Neural cell (in vitro differentiated cells): ENCODE measurements around the gene CAGE1. TPM values are rescaled to one million over a fixed set of nuclear protein-coding genes. Genes with fewer than 3 reads are reported as not detected.

ENCODE experiments used
- H2AFZ ChIP-seq: fragments of 200-600, 300-800 bp; sonication (generic), shearing (Covaris generic); 2 replicates; pipeline ENCODE4 v1.6.0; 2014; ENCODE audit warnings: low read depth, mild to moderate bottlenecking, antibody characterized with exemption, low read length, moderate library complexity
- H3F3A ChIP-seq: fragments of 200-600 bp; shearing (Covaris generic); 2 replicates; pipeline ENCODE4 v1.6.1; 2016; ENCODE audit warnings: mild to moderate bottlenecking, moderate library complexity, mixed read lengths, antibody characterized with exemption, low read length; ENCODE audit not compliant: insufficient read depth, poor library complexity, severe bottlenecking
- H3K27ac ChIP-seq: fragments of 200-600, 300-800 bp; sonication (generic), shearing (Covaris generic); 2 replicates; pipeline ENCODE4 v1.5.1; 2014; ENCODE audit warnings: mild to moderate bottlenecking, low read length, moderate library complexity
- H3K27me3 ChIP-seq: fragments of 300-800, 200-600 bp; sonication (generic), shearing (Covaris generic); 2 replicates; pipeline ENCODE4 v1.6.0; 2014; ENCODE audit warnings: mild to moderate bottlenecking, low read depth, low read length, moderate library complexity; ENCODE audit not compliant: insufficient read depth
- H3K36me3 ChIP-seq: fragments of 300-800, 200-600 bp; sonication (generic), shearing (Covaris generic); 2 replicates; pipeline ENCODE4 v1.5.1; 2014; ENCODE audit warnings: mild to moderate bottlenecking, antibody characterized with exemption, low read length, moderate library complexity; ENCODE audit not compliant: insufficient read depth
- H3K4me2 ChIP-seq: fragments of 300-800, 200-600 bp; sonication (generic), shearing (Covaris generic); 2 replicates; pipeline ENCODE4 v1.6.0; 2014; ENCODE audit warnings: mild to moderate bottlenecking, low read length
- H3K4me3 ChIP-seq: fragments of 300-800, 200-600 bp; sonication (generic), shearing (Covaris generic); 2 replicates; pipeline ENCODE4 v1.5.1; 2014; ENCODE audit warnings: mild to moderate bottlenecking, low read length, moderate library complexity
- H3K79me2 ChIP-seq: fragments of 200-600 bp; shearing (Covaris generic); replicated peaks from 2 replicates; pipeline ENCODE4 v1.6.0; 2014; ENCODE audit warnings: mild to moderate bottlenecking, low read length, moderate library complexity; ENCODE audit not compliant: insufficient read depth
- H3K9ac ChIP-seq: fragments of 300-800, 200-600 bp; sonication (generic), shearing (Covaris generic); 2 replicates; pipeline ENCODE4 v1.6.1; 2016; ENCODE audit warnings: mild to moderate bottlenecking, low read length, mixed read lengths
- H3K9me2 ChIP-seq: fragments of 200-600 bp; shearing (Covaris generic); 2 replicates; pipeline ENCODE4 v1.6.1; 2016; ENCODE audit warnings: mild to moderate bottlenecking, low read length, mixed read lengths; ENCODE audit not compliant: insufficient read depth
- H3K9me3 ChIP-seq: fragments of 200-600, 300-800 bp; sonication (generic), shearing (Covaris generic); 2 replicates; pipeline ENCODE4 v1.6.1; 2016; ENCODE audit warnings: mild to moderate bottlenecking, mixed run types, low read length, moderate library complexity, mixed read lengths
- H4K20me1 ChIP-seq: fragments of 200-600 bp; shearing (Covaris generic); 2 replicates; pipeline ENCODE4 v1.6.1; 2016; ENCODE audit warnings: mild to moderate bottlenecking, mixed run types; ENCODE audit not compliant: insufficient read depth
- CTCF ChIP-seq: fragments of 450-650 bp; IDR thresholded peaks from 2 replicates; pipeline ENCODE4 v1.5.1; 2014; ENCODE audit warnings: antibody characterized with exemption, mild to moderate bottlenecking, moderate library complexity; ENCODE audit not compliant: poor library complexity, severe bottlenecking
- EP300 ChIP-seq: fragments of 450-650 bp; conservative IDR thresholded peaks from 2 replicates; pipeline ENCODE4 v1.6.1; 2014; ENCODE audit warnings: antibody characterized with exemption, mild to moderate bottlenecking, moderate library complexity; ENCODE audit not compliant: poor library complexity, severe bottlenecking
- EZH2 ChIP-seq: fragments of 200-600, 300-800 bp; shearing (Covaris generic), sonication (generic); IDR thresholded peaks from 2 replicates; pipeline ENCODE4 v1.6.1; 2014; ENCODE audit warnings: antibody characterized with exemption, low read length, borderline replicate concordance, mild to moderate bottlenecking; ENCODE audit not compliant: insufficient read depth, poor library complexity, severe bottlenecking
- MXI1 ChIP-seq: fragments of 450-650 bp; conservative IDR thresholded peaks from 2 replicates; pipeline ENCODE4 v1.6.1; 2014; ENCODE audit warnings: antibody characterized with exemption, mild to moderate bottlenecking; ENCODE audit not compliant: poor library complexity, severe bottlenecking
- POLR2AphosphoS5 ChIP-seq: IDR thresholded peaks from 2 replicates; pipeline ENCODE4 v1.6.1; 2012
- RAD21 ChIP-seq: fragments of 450-650 bp; conservative IDR thresholded peaks from 2 replicates; pipeline ENCODE4 v1.6.1; 2014; ENCODE audit warnings: antibody characterized with exemption, mild to moderate bottlenecking, moderate library complexity
- REST ChIP-seq: IDR thresholded peaks from 2 replicates; pipeline ENCODE4 v1.6.1; 2012; ENCODE audit warnings: borderline replicate concordance
- SMC3 ChIP-seq: fragments of 450-650 bp; conservative IDR thresholded peaks from 2 replicates; pipeline ENCODE4 v1.6.1; 2014; ENCODE audit warnings: antibody characterized with exemption, mild to moderate bottlenecking, moderate library complexity; ENCODE audit not compliant: poor library complexity
- TAF1 ChIP-seq: IDR thresholded peaks from 2 replicates; pipeline ENCODE4 v1.6.1; 2012; ENCODE audit warnings: low read depth
- polyA plus RNA-seq: library from polyadenylated mRNA; depleted of rRNA; stranded (reverse); fragments of >200 nt; gene quantifications from 2 replicates; pipeline ENCODE4 v1.2.3, GENCODE V29; 2014

Gene CAGE1
- polyA plus RNA-seq, 1 donor from 2014 or later: not detected

DNA sequence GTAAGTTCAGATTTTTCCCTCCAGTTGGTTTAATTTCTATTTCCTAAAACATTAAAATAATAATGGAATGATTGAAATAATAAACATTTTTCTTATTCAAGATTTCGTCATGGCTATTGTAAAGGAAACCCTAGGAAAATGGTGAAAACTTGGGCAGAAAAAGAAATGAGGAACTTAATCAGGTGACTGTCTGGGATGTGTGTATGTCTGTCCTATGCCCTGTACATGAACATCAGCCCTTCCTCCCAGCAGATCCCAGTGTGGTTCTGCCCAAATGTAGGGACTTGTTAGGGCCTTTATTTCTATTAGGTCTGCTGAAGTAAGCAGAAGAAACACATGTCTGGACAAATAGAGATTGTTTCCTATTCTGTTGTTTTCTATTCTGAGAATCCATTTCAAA lies 13.2 kb upstream of the CAGE1 start:
- Histone ChIP-seq H3F3A (no peaks in the 10 kb centered on the region), H3K27me3 (no peaks in the 10 kb centered on the region), H3K79me2 (no peaks in the 10 kb centered on the region), H3K27ac (no peak overlapping the region), H3K9me3 (no peaks in the 10 kb centered on the region), H3K36me3 (peaks cover 12% of the 10 kb centered on the region), H2AFZ (no peak overlapping the region), H4K20me1 (no peaks in the 10 kb centered on the region), H3K9me2 (no peaks in the 10 kb centered on the region), H3K4me2 (no peak overlapping the region), H3K4me3 (no peak overlapping the region), H3K9ac (no peak overlapping the region)
- TF ChIP-seq POLR2AphosphoS5 (no peak), EP300 (no peak)

DNA sequence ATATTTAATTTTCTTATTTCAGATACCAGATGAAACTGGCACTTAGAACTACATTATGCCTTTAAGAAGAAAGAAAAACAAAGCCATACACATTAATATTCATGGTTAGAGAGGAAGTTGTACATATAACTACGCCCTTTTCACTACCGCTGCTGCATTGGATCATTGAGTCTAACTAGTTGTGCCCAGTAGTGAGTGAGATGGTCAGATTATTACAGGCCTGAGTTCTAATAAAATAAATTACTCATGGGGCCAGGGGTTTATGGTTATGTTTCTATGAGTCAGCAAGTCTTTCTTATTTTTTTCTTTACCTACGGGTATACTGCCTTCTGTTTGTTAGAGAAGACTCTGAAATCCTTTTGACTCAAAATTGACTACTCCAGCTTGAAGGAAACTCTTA lies 11.5 kb upstream of the CAGE1 start:
- Histone ChIP-seq H3K79me2 (no peaks in the 10 kb centered on the region), H3K9ac (no peak overlapping the region), H3K27me3 (no peaks in the 10 kb centered on the region), H3K36me3 (peaks cover 8% of the 10 kb centered on the region), H3K9me2 (no peaks in the 10 kb centered on the region), H3K4me3 (no peak overlapping the region), H4K20me1 (no peaks in the 10 kb centered on the region), H3K4me2 (no peak overlapping the region), H3K9me3 (no peaks in the 10 kb centered on the region), H3K27ac (no peak overlapping the region), H2AFZ (no peak overlapping the region), H3F3A (no peaks in the 10 kb centered on the region)
- TF ChIP-seq POLR2AphosphoS5 (no peak), REST (no peak), EP300 (no peak), RAD21 (no peak), CTCF (no peak), SMC3 (no peak), MXI1 (no peak), EZH2 (no peak), TAF1 (no peak)

- no peak for TF ChIP-seq EP300
- TF ChIP-seq RAD21: no peak
- TF ChIP-seq TAF1: no peak
- TF ChIP-seq POLR2AphosphoS5: no peak
- no peak for TF ChIP-seq CTCF
- TF ChIP-seq SMC3: no peak
- no peak for TF ChIP-seq MXI1
- TF ChIP-seq REST: no peak
- no peak for TF ChIP-seq EZH2
- Histone ChIP-seq H3K79me2 (peaks cover 6% of the 10 kb centered on the region), H3F3A (no peaks in the 10 kb centered on the region), H2AFZ (no peak overlapping the region), H3K27me3 (no peaks in the 10 kb centered on the region), H3K4me2 (no peak overlapping the region), H4K20me1 (no peaks in the 10 kb centered on the region), H3K27ac (no peak overlapping the region), H3K9ac (no peak overlapping the region), H3K36me3 (no peaks in the 10 kb centered on the region), H3K9me3 (no peaks in the 10 kb centered on the region), H3K4me3 (no peak overlapping the region), H3K9me2 (no peaks in the 10 kb centered on the region)
Measured at GRCh38 chr6:7392402-7392801, 2.9 kb upstream of the CAGE1 start.
